GM18951 (cell line): Measurements from ENCODE around the gene SLC35B4.

Source experiments
- POLR2A ChIP-seq: IDR thresholded peaks from 4 replicates; pipeline ENCODE4 v1.6.1; 2011; ENCODE audit warnings: mild to moderate bottlenecking; ENCODE audit not compliant: insufficient read length, insufficient read depth; ENCODE audit errors: extremely low read depth
- in situ Hi-C: fragments of 300-500 bp; cut with MboI; formaldehyde crosslinking; loops from one replicate; pipeline ENCODE4 v1.12.0; 2022; ENCODE audit warnings: low sequenced_read_pairs, mixed read lengths, inconsistent platforms; ENCODE audit not compliant: unreplicated experiment

SLC35B4 gene

GRCh38 chr7:134246347-134246746 is 70.4 kb downstream of the SLC35B4 start:
- no peak for TF ChIP-seq POLR2A
- in situ Hi-C loops, result no loop called here

- TF ChIP-seq POLR2A, result no peak
- in situ Hi-C loops, result no loop called here
Observed at GRCh38 chr7:134245253-134245652, 71.5 kb downstream of the SLC35B4 start.
